Measurements from ENCODE around the gene IGSF21.
"Not testable (repeated sequence)": the region's sequence is repeated elsewhere in the genome, so short reads cannot be mapped to it uniquely, and the experiment has no call there.

The IGSF21 gene

DNA sequence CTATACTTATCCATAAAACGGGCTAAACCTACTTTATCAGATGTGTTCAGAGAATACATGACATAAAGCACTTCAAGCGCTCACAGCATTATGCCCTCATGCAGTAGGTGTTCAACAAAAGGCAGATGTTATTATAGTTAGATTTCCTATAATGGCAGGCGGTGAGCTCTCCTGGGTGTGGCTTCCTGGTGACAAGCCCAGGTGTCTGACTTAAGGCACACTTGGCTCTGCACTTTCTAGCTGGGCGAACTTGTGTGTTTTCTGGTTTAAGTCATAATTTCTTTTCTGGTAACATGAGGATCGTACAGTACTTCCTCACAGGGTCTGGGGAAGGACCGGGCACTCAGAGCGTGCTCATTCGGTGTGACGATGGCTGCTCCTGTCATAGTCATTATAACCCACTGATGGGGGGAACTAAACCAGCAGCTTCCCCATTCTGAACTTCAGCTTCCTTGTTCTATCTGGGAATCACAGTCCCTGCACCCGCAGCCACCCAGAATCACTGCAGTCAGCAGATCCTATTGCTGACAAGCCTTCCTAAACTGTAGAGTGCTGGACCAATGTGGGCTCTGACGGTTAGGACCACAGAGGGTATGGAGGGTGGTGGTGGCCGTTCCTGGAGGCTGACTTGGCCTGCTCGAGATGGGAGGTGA, 52.8 kb downstream of the IGSF21 start:
- no peaks in the 10 kb centered on the region for H3K9me3 ChIP-seq (ENCODE audit: low read depth, low read length)
- no peak for DNase-seq (ENCODE audit: low read depth, low spot score)
- no peak overlapping the region for H3K27ac ChIP-seq
- TF ChIP-seq POLR2AphosphoS5 (IDR thresholded peaks at IDR 0.05; ENCODE audit: borderline replicate concordance, low read depth, low read length), result no peak
- no peak for TF ChIP-seq EZH2 (IDR thresholded peaks at IDR 0.05)
- TF ChIP-seq FOXP2 (optimal IDR thresholded peaks at IDR 0.05; ENCODE audit: control extremely low read depth, extremely low read length, insufficient read depth), result no peak
- H3K36me3 ChIP-seq (ENCODE audit: insufficient read depth, low read length), result no peaks in the 10 kb centered on the region
- no peak overlapping the region for H3K9ac ChIP-seq (ENCODE audit: insufficient read length)
- H3K4me3 ChIP-seq, result no peak overlapping the region

GRCh38 chr1:18161690-18162089, 54.1 kb downstream of the IGSF21 start:
- Histone ChIP-seq H3K27ac (no peak overlapping the region), H3K36me3 (ENCODE audit: insufficient read depth, low read length) (no peaks in the 10 kb centered on the region), H3K4me3 (no peak overlapping the region), H3K9me3 (ENCODE audit: low read depth, low read length) (no peaks in the 10 kb centered on the region), H3K9ac (ENCODE audit: insufficient read length) (no peak overlapping the region)
- no peak for DNase-seq (ENCODE audit: low read depth, low spot score)
- TF ChIP-seq EZH2 (IDR thresholded peaks at IDR 0.05) (no peak), POLR2AphosphoS5 (IDR thresholded peaks at IDR 0.05; ENCODE audit: borderline replicate concordance, low read depth, low read length) (no peak), FOXP2 (optimal IDR thresholded peaks at IDR 0.05; ENCODE audit: control extremely low read depth, extremely low read length, insufficient read depth) (no peak)

DNA sequence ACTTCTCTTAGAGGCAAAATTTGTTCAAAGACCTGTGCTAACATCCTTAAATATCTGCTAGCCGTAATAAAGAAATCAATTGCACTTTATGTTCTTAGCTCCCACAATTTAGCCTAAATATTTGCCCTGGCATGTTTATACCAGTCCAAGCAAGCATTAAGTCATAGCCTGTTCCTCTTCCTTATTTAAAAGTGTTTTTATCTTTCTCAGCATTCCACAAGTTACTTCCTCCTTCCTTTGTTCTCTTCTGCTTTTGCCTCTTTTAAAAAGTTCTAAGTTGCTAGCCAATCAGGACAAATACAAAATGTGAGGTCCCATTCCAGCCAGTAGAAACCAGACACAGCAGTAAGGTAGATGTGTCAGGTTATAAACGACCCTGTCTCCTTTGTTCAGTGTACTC, 58.0 kb downstream of the IGSF21 start:
- not testable (repeated sequence) for H3K9me3 ChIP-seq (ENCODE audit: low read depth, low read length); H3K36me3 ChIP-seq (ENCODE audit: insufficient read depth, low read length); H3K9ac ChIP-seq (ENCODE audit: insufficient read length); DNase-seq (ENCODE audit: low read depth, low spot score); H3K27ac ChIP-seq; H3K4me3 ChIP-seq

GRCh38 chr1:18166341-18166740, 58.7 kb downstream of the IGSF21 start:
- H3K36me3 ChIP-seq (ENCODE audit: insufficient read depth, low read length), result no peaks in the 10 kb centered on the region
- H3K9ac ChIP-seq (ENCODE audit: insufficient read length), result no peak overlapping the region
- DNase-seq (ENCODE audit: low read depth, low spot score), result no peak
- H3K4me3 ChIP-seq, result no peak overlapping the region
- no peaks in the 10 kb centered on the region for H3K9me3 ChIP-seq (ENCODE audit: low read depth, low read length)
- no peak overlapping the region for H3K27ac ChIP-seq
- no peak for TF ChIP-seq EZH2 (IDR thresholded peaks at IDR 0.05)
- TF ChIP-seq FOXP2 (optimal IDR thresholded peaks at IDR 0.05; ENCODE audit: control extremely low read depth, extremely low read length, insufficient read depth), result no peak
- no peak for TF ChIP-seq POLR2AphosphoS5 (IDR thresholded peaks at IDR 0.05; ENCODE audit: borderline replicate concordance, low read depth, low read length)

- TF ChIP-seq EZH2 (IDR thresholded peaks at IDR 0.05) (no peak), FOXP2 (optimal IDR thresholded peaks at IDR 0.05; ENCODE audit: control extremely low read depth, extremely low read length, insufficient read depth) (no peak)
- no peak for DNase-seq (ENCODE audit: low read depth, low spot score)
- Histone ChIP-seq H3K4me3 (no peak overlapping the region), H3K27ac (no peak overlapping the region), H3K9ac (ENCODE audit: insufficient read length) (no peak overlapping the region), H3K36me3 (ENCODE audit: insufficient read depth, low read length) (no peaks in the 10 kb centered on the region), H3K9me3 (ENCODE audit: low read depth, low read length) (no peaks in the 10 kb centered on the region)
These were observed 59.3 kb downstream of the IGSF21 start for GRCh38 chr1:18166929-18167328.

GRCh38 chr1:18170444-18170843, 62.8 kb downstream of the IGSF21 start:
- TF ChIP-seq FOXP2 (optimal IDR thresholded peaks at IDR 0.05; ENCODE audit: control extremely low read depth, extremely low read length, insufficient read depth), result no peak
- no peak for TF ChIP-seq EZH2 (IDR thresholded peaks at IDR 0.05)
- no peak for TF ChIP-seq POLR2AphosphoS5 (IDR thresholded peaks at IDR 0.05; ENCODE audit: borderline replicate concordance, low read depth, low read length)

DNA sequence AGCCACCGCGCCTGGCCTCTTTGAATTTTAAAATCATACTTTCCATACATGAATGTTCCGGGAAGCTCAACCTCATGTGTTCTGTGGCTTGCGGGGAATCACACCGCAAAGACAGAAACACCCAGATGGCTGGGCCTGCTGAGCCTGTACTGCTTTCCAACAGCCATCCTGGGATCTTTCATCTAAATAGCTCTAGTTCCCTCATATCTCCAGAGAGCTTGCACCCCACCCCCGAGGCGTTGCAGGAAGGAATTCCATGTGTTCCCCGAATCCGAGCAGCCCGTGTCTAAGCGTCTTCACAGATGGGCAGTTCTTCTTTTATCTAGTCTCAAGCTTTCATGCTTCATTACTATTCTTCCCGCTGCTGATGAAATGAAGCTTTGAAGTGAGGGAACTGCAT, 66.4 kb downstream of the IGSF21 start:
- no peak for TF ChIP-seq FOXP2 (optimal IDR thresholded peaks at IDR 0.05; ENCODE audit: control extremely low read depth, extremely low read length, insufficient read depth)
- TF ChIP-seq POLR2AphosphoS5 (IDR thresholded peaks at IDR 0.05; ENCODE audit: borderline replicate concordance, low read depth, low read length), result no peak
- TF ChIP-seq EZH2 (IDR thresholded peaks at IDR 0.05), result no peak
- no peaks in the 10 kb centered on the region for H3K9me3 ChIP-seq (ENCODE audit: low read depth, low read length)
- H3K9ac ChIP-seq (ENCODE audit: insufficient read length), result no peak overlapping the region
- no peaks in the 10 kb centered on the region for H3K36me3 ChIP-seq (ENCODE audit: insufficient read depth, low read length)
- no peak overlapping the region for H3K27ac ChIP-seq
- H3K4me3 ChIP-seq, result no peak overlapping the region
- no peak for DNase-seq (ENCODE audit: low read depth, low spot score)

More at GRCh38 chr1:18170444-18170843, 62.8 kb downstream of the IGSF21 start:
- no peak for DNase-seq (ENCODE audit: low read depth, low spot score)
- H3K27ac ChIP-seq, result no peak overlapping the region
- no peak overlapping the region for H3K9ac ChIP-seq (ENCODE audit: insufficient read length)
- H3K4me3 ChIP-seq, result no peak overlapping the region
- no peaks in the 10 kb centered on the region for H3K36me3 ChIP-seq (ENCODE audit: insufficient read depth, low read length)
- H3K9me3 ChIP-seq (ENCODE audit: low read depth, low read length), result no peaks in the 10 kb centered on the region

- H3K4me3 ChIP-seq, result no peak overlapping the region
- TF ChIP-seq FOXP2 (optimal IDR thresholded peaks at IDR 0.05; ENCODE audit: control extremely low read depth, extremely low read length, insufficient read depth), result no peak
- TF ChIP-seq POLR2AphosphoS5 (IDR thresholded peaks at IDR 0.05; ENCODE audit: borderline replicate concordance, low read depth, low read length), result no peak
- TF ChIP-seq EZH2 (IDR thresholded peaks at IDR 0.05), result no peak
- DNase-seq (ENCODE audit: low read depth, low spot score), result no peak
- no peak overlapping the region for H3K9ac ChIP-seq (ENCODE audit: insufficient read length)
- H3K27ac ChIP-seq, result no peak overlapping the region
- no peaks in the 10 kb centered on the region for H3K36me3 ChIP-seq (ENCODE audit: insufficient read depth, low read length)
- no peaks in the 10 kb centered on the region for H3K9me3 ChIP-seq (ENCODE audit: low read depth, low read length)
These were observed 67.5 kb downstream of the IGSF21 start for GRCh38 chr1:18175051-18175450.

All from SK-N-MC (cell line).